ENCODE results near the gene UGT1A4. TPM values are rescaled to one million over a fixed set of nuclear protein-coding genes. Genes with fewer than 3 reads are reported as not detected.
A peak's percentile ranks its signal among the peaks of the same experiment; 100 is the strongest.
"Not testable (repeated sequence)": the region's sequence is repeated elsewhere in the genome, so short reads cannot be mapped to it uniquely, and the experiment has no call there.

Gene UGT1A4
- total RNA-seq, 1 donor from 2014 or later = not detected

DNA sequence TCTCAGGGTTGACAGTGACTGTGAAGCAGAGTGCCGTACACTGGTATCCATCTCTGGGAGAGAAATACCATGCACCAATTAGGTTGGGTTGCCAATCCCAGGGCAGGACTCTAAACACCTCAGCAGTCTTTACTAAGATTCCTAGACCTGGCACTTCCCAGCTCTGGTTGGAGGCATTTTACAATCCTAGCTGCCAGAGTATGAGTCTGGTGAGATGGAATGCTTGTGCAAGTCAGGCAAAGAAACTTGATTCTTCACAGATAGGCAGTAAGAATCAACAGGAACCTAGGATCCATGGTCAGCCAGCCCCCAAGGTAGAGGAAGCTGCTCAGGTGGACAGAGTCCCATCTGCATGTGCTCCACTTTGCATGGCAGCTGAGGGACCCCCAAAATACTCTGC lies 11.8 kb upstream of the UGT1A4 start:
- Mint-ChIP-seq H3K4me1 (ENCODE audit: low read depth) (no peaks in the 10 kb centered on the region), H3K27me3 (ENCODE audit: low read depth) (peaks cover 13% of the 10 kb centered on the region), H3K9me3 (no peaks in the 10 kb centered on the region), H3K27ac (no peak overlapping the region), H3K36me3 (ENCODE audit: low read depth) (no peaks in the 10 kb centered on the region), H3K4me3 (ENCODE audit: low read depth) (no peak overlapping the region)
- intact Hi-C loops (cut with micrococcal nuclease) = no loop called here
- DNase-seq (ENCODE audit: low spot score) = no peak

DNA sequence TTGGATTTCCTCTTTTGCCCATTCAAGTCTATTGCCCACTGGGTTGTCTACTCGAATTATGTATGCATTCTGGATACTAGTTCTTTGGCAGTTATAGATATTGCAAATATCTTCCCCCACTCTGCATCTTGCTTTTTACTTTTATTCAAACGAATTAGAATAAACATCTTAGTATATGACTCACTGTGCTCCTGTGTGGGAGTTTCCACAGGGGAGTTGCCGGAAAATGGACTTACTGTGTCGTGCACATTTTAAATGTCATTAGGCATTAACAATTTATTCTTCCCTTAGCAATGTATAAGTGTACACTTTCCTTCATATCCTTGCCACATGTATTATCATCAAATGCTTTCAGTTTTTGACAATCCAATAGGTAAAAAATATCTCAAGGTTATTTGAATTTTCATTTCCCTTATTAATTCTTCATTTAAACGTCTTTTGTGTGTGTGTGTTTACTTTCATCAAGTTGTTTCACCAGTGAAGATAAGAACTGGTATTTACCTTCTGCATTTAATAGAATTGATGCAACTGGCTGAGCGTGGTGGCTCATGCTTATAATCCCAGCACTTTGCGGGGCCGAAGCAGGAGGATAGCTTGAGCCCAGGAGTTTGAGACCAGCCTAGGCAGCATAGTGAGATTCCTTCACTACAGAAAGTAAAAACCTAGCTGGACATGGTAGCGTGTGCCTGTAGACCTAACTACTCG lies 10.4 kb upstream of the UGT1A4 start:
- no peak for DNase-seq (ENCODE audit: low spot score)
- intact Hi-C loops (cut with micrococcal nuclease) = no loop called here
- Mint-ChIP-seq H3K4me1 (ENCODE audit: low read depth) (no peaks in the 10 kb centered on the region), H3K4me3 (ENCODE audit: low read depth) (no peak overlapping the region), H3K9me3 (no peaks in the 10 kb centered on the region), H3K27ac (no peak overlapping the region), H3K36me3 (ENCODE audit: low read depth) (no peaks in the 10 kb centered on the region), H3K27me3 (ENCODE audit: low read depth) (peaks cover 19% of the 10 kb centered on the region)

DNA sequence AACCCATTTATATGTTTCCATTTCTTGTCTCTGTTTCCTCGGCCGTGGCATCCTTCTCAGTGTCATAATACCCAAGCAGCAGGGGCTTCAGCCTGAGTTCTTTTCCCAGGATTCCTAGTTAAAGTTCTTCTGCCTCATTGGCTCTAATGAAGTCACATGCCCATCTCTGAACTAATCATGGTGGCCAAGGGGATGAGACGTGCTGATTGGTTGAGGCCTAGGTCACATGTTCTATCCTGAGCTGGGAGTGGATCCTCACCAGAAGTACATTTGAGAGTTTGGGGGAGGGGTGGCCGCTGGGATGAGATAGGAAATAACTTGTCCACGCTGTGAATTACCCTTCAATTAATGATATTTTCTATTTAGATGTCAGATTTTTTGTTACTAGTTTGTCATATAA lies 9.6 kb upstream of the UGT1A4 start:
- no peak for DNase-seq (ENCODE audit: low spot score)
- peaks cover 2% of the 10 kb centered on the region for H3K4me1 Mint-ChIP-seq (ENCODE audit: low read depth)

DNA sequence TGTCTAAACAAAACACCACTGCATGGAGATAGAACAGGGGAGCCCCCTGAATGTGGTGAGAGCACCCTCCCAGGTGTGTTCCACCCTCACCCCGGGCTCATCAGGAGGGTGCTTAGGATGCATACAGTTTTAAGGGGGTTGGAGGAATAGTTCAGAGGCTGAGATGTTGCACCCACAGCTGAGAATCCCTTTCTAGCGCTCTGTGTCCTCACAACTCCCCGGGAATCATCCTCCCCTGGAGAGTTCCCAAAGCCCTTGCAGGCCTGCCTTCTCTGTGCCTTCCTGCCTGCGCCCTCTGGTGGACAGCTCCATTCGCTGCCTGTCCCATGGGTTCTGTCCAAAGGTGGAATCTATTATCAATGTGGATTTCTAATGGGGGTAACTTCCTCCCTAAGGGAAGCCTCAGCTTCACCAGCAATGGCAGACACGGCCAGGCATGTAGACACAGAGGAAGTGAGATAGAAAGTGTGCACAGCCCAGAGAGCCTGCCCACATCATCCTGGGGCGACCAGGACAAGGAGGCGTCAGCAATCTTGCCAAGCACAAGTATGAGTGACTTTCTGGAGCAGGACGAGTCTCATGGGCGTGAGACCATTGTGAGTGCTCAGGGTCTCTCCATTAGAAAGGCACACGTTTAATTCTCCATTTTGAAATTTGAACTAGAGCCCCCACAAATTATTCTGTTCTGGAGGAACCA lies 7.1 kb upstream of the UGT1A4 start:
- intact Hi-C loops (cut with micrococcal nuclease) = no loop called here

More for the DNA sequence above, 9.6 kb upstream of the UGT1A4 start:
- Mint-ChIP-seq H3K27me3 (ENCODE audit: low read depth) (peaks cover 19% of the 10 kb centered on the region), H3K36me3 (ENCODE audit: low read depth) (no peaks in the 10 kb centered on the region), H3K27ac (no peak overlapping the region), H3K9me3 (no peaks in the 10 kb centered on the region), H3K4me3 (ENCODE audit: low read depth) (no peak overlapping the region)
- intact Hi-C loops (cut with micrococcal nuclease) = no loop called here

DNA sequence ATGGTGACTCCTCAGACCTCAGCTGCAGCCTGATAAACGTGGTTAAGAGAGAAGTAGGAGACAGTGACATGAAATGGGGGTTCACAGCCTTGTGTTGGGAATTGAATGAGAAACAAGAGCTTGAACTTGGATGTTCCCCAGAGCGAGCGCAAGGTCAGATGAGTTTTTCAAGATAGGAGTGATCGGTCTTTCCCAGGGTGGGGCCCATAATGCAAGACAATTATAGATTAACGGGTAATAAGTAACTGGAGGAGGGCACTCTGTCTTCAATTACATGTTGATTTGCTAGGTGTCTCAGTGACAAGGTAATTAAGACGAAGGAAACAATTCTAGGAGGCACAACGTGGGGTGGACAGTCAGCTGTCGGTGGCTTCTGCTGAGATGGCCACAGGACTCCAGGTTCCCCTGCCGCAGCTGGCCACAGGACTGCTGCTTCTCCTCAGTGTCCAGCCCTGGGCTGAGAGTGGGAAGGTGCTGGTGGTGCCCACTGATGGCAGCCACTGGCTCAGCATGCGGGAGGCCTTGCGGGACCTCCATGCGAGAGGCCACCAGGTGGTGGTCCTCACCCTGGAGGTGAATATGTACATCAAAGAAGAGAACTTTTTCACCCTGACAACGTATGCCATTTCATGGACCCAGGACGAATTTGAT lies 5.8 kb upstream of the UGT1A4 start, which contains the start of gene UGT1A5:
Gene UGT1A5 (plus strand): TSS at position 297 of the 651 bp plus-strand sequence. CDS start 85 bp downstream, at position 382.
- Mint-ChIP-seq H3K36me3 (ENCODE audit: low read depth) (no peaks in the 10 kb centered on the region), H3K27me3 (ENCODE audit: low read depth) (peaks cover 13% of the 10 kb centered on the region), H3K9me3 (no peaks in the 10 kb centered on the region), H3K4me3 (ENCODE audit: low read depth) (no peak within 1 kb of the TSS), H3K4me1 (ENCODE audit: low read depth) (peaks cover 5% of the 10 kb centered on the region), H3K27ac (no peak within 1 kb of the TSS)
- intact Hi-C loops (cut with micrococcal nuclease) = no loop called here
- DNase-seq (ENCODE audit: low spot score) = no peak

More for the DNA sequence above, 7.1 kb upstream of the UGT1A4 start:
- peaks cover 5% of the 10 kb centered on the region for H3K4me1 Mint-ChIP-seq (ENCODE audit: low read depth)
- no peaks in the 10 kb centered on the region for H3K9me3 Mint-ChIP-seq
- DNase-seq (ENCODE audit: low spot score) = peak; percentile 44
- peaks cover 18% of the 10 kb centered on the region for H3K27me3 Mint-ChIP-seq (ENCODE audit: low read depth)
- no peaks in the 10 kb centered on the region for H3K36me3 Mint-ChIP-seq (ENCODE audit: low read depth)
- no peak overlapping the region for H3K27ac Mint-ChIP-seq
- H3K4me3 Mint-ChIP-seq (ENCODE audit: low read depth) = no peak overlapping the region

DNA sequence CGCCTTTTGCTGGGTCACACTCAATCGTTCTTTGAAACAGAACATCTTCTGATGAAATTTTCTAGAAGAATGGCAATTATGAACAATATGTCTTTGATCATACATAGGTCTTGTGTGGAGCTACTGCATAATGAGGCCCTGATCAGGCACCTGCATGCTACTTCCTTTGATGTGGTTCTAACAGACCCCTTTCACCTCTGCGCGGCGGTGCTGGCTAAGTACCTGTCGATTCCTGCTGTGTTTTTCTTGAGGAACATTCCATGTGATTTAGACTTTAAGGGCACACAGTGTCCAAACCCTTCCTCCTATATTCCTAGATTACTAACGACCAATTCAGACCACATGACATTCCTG lies 5.3 kb upstream of the UGT1A4 start:
- intact Hi-C loops (cut with micrococcal nuclease) = no loop called here
- Mint-ChIP-seq H3K27ac (no peak overlapping the region), H3K9me3 (no peaks in the 10 kb centered on the region), H3K36me3 (ENCODE audit: low read depth) (no peaks in the 10 kb centered on the region), H3K27me3 (ENCODE audit: low read depth) (peaks cover 15% of the 10 kb centered on the region), H3K4me1 (ENCODE audit: low read depth) (peaks cover 5% of the 10 kb centered on the region), H3K4me3 (ENCODE audit: low read depth) (no peak overlapping the region)
- DNase-seq (ENCODE audit: low spot score) = no peak

DNA sequence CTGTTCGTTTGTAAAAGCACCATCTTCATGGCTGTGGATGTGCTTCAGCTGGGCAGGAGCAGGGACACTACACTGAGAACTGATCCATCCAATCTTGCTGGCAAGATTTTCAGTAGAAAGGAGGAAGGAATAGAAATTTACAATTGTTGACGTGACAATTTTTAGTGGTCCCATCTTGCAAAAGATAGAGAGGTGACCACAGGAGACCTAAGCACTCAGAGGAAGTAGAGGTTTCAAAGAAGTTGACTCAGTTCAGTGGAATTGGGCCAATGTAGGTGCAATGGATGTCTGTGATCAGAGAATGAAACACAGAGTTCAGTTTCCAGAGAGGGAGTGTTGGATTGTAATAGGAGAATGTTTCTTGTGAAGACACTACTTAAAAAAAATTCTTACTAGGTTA lies 4.4 kb upstream of the UGT1A4 start:
- Mint-ChIP-seq H3K4me3 (ENCODE audit: low read depth) (no peak overlapping the region), H3K4me1 (ENCODE audit: low read depth) (peaks cover 5% of the 10 kb centered on the region), H3K27me3 (ENCODE audit: low read depth) (peaks cover 14% of the 10 kb centered on the region), H3K27ac (no peak overlapping the region), H3K9me3 (no peaks in the 10 kb centered on the region), H3K36me3 (ENCODE audit: low read depth) (no peaks in the 10 kb centered on the region)
- intact Hi-C loops (cut with micrococcal nuclease) = no loop called here
- DNase-seq (ENCODE audit: low spot score) = no peak

DNA sequence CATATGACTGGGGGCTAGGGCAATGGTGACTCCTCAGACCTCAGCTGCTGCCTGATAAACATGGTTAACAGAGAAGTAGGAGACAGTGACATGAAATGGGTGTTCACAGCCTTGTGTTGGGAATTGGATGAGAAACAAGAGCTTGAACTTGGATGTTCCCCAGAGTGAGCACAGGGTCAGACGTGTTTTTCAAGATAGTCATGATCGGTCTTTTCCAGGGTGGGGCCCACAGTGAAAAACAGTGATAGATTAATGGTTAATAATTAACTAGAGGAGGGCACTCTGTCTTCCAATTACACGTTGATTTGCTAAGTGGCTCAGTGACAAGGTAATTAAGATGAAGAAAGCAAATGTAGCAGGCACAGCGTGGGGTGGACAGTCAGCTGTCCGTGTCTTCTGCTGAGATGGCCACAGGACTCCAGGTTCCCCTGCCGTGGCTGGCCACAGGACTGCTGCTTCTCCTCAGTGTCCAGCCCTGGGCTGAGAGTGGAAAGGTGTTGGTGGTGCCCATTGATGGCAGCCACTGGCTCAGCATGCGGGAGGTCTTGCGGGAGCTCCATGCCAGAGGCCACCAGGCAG lies 10.3 kb downstream of the UGT1A4 start, which contains the start of gene UGT1A3:
Gene UGT1A3 (plus strand): TSS at position 320 of the 579 bp plus-strand sequence. CDS start 85 bp downstream, at position 405.
- Mint-ChIP-seq H3K27me3 (ENCODE audit: low read depth) (peaks cover 9% of the 10 kb centered on the region), H3K4me1 (ENCODE audit: low read depth) (no peaks in the 10 kb centered on the region), H3K36me3 (ENCODE audit: low read depth) (no peaks in the 10 kb centered on the region), H3K4me3 (ENCODE audit: low read depth) (no peak within 1 kb of the TSS), H3K27ac (no peak within 1 kb of the TSS), H3K9me3 (no peaks in the 10 kb centered on the region)
- no peak for DNase-seq (ENCODE audit: low spot score)
- intact Hi-C loops (cut with micrococcal nuclease) = no loop called here

DNA sequence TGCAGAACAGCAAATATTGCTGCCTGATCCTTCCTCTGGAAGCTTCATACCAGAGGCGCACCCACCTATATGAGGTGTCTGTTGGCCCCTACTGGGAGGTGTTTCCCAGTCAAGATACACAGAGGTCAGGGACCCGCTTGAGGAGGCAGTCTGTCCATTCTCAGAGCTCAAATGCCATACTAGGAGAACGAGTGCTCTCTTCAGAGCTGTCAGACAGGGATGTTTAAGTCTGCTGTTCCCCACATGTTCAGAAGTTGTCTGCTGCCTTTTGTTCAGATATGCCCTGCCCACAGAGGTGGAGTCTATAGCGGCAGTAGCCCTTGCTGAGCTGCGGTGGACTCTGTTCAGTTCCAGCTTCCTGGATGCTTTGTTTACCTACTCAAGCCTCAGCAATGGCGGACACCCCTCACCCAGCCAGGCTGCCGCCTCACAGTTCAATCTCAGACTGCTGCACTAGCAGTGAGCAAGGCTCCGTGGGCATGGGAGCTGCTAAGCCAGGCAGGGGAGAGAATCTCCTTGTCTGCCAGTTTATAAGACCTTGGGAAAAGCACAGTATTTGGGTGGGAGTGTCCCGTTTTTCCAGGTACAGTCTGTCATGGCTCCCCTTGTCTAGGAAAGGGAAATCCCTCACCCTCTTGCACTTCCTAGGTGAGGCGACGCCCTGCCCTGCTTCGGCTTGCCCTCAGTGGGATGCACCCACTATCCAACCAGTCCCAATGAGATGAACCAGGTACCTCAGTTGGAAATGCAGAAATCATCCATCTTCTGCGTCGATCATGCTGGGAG lies 18.5 kb downstream of the UGT1A4 start:
- intact Hi-C loops (cut with micrococcal nuclease); DNase-seq (ENCODE audit: low spot score); H3K27ac Mint-ChIP-seq; H3K36me3 Mint-ChIP-seq (ENCODE audit: low read depth); H3K4me1 Mint-ChIP-seq (ENCODE audit: low read depth); H3K4me3 Mint-ChIP-seq (ENCODE audit: low read depth); H3K9me3 Mint-ChIP-seq: not testable (repeated sequence)
- peaks cover 21% of the 10 kb centered on the region for H3K27me3 Mint-ChIP-seq (ENCODE audit: low read depth)

DNA sequence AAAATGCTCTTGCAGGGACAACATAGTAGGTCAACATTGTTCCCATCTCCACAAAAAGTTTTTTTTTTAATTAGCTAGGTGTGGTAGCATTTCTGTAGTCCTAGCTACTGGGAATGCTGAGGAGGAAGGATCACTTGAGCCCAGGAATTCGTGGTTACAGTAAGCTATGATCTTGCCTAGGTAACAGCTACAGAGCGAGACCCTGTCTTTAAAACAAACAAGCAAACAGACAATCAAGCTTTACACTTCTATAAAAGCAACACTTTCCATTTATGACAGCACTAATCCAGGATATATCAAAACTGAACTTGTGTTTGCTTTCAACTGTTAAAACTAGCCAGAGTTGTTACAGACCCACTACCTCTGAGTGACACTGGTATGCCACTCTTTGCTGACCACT lies 22.3 kb downstream of the UGT1A4 start:
- H3K4me3 Mint-ChIP-seq (ENCODE audit: low read depth) = no peak overlapping the region
- no peaks in the 10 kb centered on the region for H3K4me1 Mint-ChIP-seq (ENCODE audit: low read depth)
- no peak for DNase-seq (ENCODE audit: low spot score)
- intact Hi-C loops (cut with micrococcal nuclease) = no loop called here
- no peaks in the 10 kb centered on the region for H3K36me3 Mint-ChIP-seq (ENCODE audit: low read depth)
- no peaks in the 10 kb centered on the region for H3K9me3 Mint-ChIP-seq
- no peak overlapping the region for H3K27ac Mint-ChIP-seq
- H3K27me3 Mint-ChIP-seq (ENCODE audit: low read depth) = peaks cover 11% of the 10 kb centered on the region

DNA sequence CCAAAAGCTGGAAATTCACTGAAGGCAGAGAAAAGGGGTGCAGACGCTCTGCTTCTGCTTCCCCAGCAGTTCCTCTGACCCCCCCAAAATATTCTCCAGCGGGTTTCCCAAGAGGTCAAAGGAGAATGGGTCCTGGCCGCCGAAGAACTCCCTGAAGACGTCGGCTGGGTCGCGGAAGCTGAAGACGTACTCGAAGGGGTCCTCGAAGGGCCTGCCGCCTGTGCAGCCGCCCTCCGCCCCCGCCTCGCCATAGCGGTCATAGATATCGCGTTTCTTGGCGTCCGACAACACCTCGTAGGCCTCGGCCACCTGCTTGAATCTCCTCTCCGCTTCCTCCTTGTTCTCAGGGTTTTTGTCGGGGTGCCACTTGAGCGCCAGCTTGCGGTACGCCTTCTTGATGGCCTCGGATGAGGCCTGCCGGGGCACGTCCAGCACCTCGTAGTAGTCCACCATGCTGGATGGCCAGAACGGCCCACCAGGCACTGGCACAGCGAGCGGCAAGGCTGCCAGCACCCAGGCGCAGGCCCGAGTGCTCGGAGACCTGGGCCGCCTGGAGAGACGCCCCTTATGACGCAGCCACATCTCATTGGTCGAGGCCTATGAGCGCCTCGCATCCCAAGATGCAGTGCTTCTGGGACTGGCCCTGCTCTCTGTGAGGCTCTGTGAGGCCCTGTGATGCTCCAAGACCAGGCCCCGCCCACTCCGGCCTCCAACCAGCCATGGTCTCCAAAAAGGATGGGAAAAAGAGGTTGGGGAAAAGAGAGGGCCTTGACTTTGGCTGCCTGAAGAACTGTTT lies 25.1 kb downstream of the UGT1A4 start:
- H3K27me3 Mint-ChIP-seq (ENCODE audit: low read depth) = peaks cover 6% of the 10 kb centered on the region
- no peak overlapping the region for H3K27ac Mint-ChIP-seq
- H3K36me3 Mint-ChIP-seq (ENCODE audit: low read depth) = no peaks in the 10 kb centered on the region
- H3K9me3 Mint-ChIP-seq = no peaks in the 10 kb centered on the region
- DNase-seq (ENCODE audit: low spot score) = no peak
- no peaks in the 10 kb centered on the region for H3K4me1 Mint-ChIP-seq (ENCODE audit: low read depth)
- intact Hi-C loops (cut with micrococcal nuclease) = no loop called here
- no peak overlapping the region for H3K4me3 Mint-ChIP-seq (ENCODE audit: low read depth)
